Activated effector memory CD4-positive, alpha-beta T cell treated with anti-CD3 and anti-CD28 coated beads, Interleukin-2, amount 50 U/mL, for 16 hours (primary cell): ENCODE data around the gene ANKRD61.
"Not testable (repeated sequence)": the region's sequence is repeated elsewhere in the genome, so short reads cannot be mapped to it uniquely, and the experiment has no call there.

Experiments
- DNase-seq: peaks from one replicate; pipeline ENCODE4 v3.0.0-alpha.2; 2020

ANKRD61 gene

DNA sequence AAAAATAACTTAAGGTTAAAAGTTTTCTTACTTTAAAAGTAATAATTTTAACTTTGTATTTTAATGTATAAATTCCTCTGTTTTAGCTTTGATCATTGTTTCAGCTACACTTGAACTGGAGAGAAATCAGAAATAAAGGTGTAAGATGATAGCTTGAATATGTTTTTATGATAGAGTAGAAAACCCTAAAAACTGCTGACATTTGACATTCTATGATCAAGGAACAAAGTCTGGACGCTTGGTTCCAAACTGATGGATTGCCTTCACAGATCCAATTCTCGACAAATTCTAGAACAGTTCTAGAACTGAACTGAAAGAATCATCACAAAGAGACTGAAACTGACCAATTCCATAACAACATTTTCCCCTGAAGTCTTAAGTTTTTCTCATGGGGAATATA is at the start of gene ANKRD61:
TSS of gene ANKRD61 (plus strand) at position 389 of the 400 bp plus-strand sequence. CDS start at position 389, 0 bp downstream.
- no peak for DNase-seq

- DNase-seq, result not testable (repeated sequence)
Observed at GRCh38 chr7:5987061-5987460, 44.1 kb upstream of the ANKRD61 start.

DNA sequence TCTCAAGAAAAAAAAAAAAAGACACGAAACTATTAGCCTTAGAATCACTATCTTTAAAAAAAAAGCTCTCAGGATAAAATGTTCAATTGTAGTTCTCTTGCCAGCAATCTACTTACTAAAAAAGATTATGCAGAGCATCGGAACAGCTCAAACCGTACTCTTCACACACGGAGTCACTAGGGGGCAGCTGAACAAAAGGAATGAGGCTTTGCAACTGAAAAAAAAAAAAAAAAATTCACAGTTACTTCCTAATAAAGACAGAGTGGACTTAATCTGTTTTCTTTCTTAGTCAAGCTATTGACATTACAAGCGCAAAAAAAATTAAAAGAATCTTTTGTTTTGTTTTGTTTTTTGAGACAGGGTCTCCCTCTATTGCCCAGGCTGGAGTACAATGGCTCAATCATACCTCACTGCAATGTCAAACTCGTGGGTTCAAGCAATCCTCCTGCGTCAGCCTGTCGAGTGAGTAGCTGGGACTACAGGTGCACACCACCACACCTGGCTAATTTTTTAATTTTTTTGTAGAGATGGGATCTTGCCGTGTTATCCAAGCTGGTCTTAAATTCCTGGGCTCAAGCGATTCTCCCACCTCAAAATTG is 33.9 kb upstream of the ANKRD61 start:
- peak; percentile 73 for DNase-seq

- DNase-seq, result no peak
Observed at GRCh38 chr7:6007386-6007785, 23.8 kb upstream of the ANKRD61 start.

DNA sequence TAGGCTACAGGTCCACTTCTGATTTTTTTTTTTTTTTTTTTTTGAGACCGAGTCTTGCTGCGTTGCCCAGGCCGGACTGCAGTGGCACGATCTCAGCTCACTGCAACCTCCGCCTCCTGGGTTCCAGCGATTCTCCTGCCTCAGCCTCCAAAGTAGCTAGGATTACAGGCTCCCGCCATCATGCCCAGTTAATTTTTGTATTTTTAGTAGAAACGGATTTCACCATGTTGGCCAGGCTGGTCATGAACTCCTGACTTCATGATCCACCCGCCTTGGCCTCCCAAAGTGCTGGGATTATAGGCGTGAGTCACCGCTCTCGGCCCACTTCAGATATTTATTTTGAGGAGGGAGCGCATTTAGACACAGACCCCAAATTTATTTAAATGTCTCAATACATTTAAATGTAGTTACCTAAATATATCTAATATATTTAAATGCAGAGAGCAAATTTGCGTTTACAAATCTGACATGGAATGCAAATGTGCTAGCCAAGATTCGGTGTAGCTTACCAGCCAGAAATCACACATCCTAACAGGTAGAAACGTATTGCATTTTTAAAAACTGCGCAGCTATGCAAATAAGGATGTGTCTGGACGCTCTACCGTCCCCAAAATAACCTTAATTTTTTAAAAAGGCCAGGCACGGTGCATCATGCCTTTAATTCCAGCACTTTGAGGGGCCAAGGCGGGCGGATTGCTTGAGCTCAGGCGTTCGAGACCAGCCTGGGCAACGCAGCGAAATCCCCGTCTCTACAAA is 23.2 kb upstream of the ANKRD61 start:
- not testable (repeated sequence) for DNase-seq

- DNase-seq, result peak; percentile 99
Observed at GRCh38 chr7:6008668-6009611, 22.2 kb upstream of the ANKRD61 start, which contains the start of the genes AIMP2 and PMS2. Gene AIMP2 (plus strand): TSS chr7:6009272. CDS start chr7:6009364, 92 bp downstream. Gene PMS2 (minus strand): TSS chr7:6009049. CDS start chr7:6009019, 30 bp downstream.

DNA sequence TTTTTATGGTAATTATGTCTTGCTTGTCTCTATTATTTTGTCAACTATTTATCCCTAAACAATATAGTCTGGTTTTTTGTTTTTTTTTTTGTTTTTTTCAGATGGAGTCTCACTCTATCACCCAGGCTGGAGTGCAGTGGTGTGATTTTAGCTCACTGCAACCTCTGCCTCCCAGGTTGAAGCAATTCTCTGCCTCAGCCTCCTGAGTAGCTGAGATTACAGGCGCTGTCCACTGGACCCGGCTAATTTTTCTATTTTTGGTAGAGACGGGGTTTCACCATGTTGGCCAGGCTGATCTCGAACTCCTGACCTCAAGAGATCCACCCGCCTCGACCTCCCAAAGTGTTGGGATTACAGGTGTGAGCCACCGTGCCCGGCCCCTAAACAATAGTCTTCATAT is 20.8 kb upstream of the ANKRD61 start:
- peak; percentile 55 for DNase-seq

GRCh38 chr7:6011541-6011940 is 19.6 kb upstream of the ANKRD61 start:
- no peak for DNase-seq

GRCh38 chr7:6012355-6013104 is 18.6 kb upstream of the ANKRD61 start:
- DNase-seq, result no peak

GRCh38 chr7:6015917-6016652 is 15.1 kb upstream of the ANKRD61 start:
- DNase-seq, result no peak

DNA sequence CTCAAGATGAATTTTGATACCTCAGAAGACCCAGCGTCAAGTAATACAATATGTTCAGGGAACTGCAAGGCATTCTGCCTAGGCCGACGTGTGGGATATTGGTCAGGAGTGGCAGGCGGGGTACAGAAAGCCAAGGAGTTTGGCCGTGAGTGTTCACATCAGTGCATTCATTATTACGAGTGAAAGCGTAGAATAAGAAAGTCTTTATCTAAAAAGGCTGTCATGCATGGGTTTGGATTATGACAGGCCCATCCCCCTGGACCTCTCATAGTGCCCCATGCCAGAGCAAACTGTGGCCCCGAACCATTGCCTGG is 14.6 kb upstream of the ANKRD61 start:
- DNase-seq, result no peak

DNA sequence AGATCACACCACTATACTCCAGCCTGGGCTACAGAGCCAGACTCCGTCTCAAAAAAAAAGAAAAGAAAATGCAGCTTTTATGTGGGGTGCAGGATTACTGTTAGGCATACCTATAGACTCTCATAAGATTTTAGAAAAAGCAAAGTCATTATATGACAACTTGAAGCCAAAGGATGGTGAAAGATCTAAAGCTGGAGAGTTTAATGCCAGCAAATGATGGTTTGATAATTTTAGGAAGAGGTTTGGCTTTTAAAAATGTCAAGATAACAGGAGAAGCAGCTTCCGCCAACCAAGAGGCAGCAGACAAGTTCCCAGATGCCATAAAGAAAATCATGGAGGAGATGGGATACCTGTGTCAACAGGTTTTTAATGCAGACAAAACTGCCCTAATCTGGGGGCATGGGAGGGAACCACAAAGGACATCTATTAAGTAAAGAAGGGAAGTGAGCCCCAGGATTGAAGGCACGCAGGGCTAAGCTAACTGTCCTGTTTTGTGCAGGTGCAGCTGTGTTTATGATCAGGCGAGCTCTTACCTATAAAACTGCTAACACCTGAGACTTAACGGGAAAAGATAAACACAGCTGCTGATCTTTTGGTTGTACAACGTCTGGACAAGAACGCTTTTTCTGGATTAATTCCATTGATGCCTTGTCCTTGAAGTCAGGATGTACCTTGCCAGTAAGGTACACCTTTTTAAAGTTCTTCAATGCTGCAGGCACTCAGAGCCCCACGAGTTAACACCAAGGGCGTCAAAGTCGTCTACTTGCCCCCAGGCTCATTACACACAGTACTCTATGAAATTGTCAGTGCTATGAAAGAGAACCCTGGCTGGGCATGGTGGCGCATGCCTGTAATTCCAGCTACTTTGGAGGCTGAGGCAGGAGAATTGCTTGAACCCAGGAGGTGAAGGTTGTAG is 10.5 kb upstream of the ANKRD61 start:
- DNase-seq, result no peak

GRCh38 chr7:6022707-6023106 is 8.5 kb upstream of the ANKRD61 start:
- DNase-seq, result no peak

GRCh38 chr7:6023974-6024435 is 7.2 kb upstream of the ANKRD61 start:
- DNase-seq, result no peak

- DNase-seq, result peak; percentile 86
Observed at GRCh38 chr7:6026011-6026819, 5.0 kb upstream of the ANKRD61 start.

DNA sequence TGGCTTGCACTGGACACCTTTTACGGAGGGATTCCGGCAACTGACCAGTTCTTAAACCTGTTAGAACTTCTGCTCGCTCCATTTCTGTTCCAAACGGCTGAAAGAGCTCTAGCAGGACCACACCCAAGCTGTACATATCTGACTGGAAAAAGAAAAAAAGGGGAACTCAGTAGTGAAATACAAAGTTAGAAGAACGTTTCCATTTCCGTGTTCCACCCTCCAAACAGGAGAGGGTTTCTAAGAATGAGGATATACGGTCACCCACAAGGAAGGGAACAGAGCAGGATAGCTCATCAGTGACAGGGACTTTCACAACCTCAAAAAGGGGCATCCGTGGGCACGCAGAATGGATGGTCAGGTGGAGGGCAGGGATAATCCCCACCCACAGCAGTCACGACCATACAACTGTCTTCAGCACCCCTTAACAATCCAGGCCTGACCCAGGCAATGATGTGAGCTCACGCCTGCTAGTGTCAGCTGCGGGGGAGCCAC is 4.3 kb upstream of the ANKRD61 start:
- no peak for DNase-seq

- DNase-seq, result no peak
Observed at GRCh38 chr7:6027806-6028365, 3.3 kb upstream of the ANKRD61 start.

DNA sequence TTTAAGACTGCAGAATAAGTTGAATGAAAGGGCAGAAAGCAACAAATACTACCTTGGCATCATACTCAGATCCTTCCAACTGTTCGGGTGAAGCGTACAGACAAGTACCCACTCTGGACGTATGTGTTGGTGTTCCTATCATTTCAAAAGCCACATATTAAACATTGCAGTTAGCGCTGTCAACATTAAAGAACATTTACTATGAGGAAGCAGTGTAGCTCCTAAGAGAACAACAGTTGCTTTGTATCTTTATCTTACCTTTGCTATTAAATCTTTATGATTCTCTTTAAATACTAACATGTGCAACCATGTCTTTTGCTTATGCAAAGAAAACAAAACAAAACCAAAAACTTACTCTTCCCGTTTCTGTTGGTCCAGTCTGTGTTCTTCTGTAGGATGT is 2.6 kb upstream of the ANKRD61 start:
- no peak for DNase-seq

DNA sequence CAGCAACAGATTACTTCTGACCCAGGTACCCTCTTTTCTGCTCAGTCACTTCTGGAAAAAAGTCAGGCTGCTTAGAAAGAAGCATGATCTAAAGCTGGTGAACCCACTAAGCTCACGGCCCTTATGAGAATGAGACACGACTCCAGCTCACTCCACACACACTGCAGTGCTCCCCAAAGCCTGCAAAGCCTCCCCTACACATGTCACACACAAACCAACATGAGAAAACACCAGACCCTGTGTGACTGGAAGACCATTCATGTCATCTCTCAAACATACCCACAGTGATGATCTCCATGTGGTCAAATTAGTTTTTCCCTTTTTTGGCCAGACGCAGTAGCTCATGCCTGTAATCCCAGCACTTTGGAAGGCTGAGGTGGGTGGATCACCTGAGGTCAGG is 391 bp downstream of the ANKRD61 start:
- peak; percentile 24 for DNase-seq
